ENCODE data around the gene SETDB1.
A peak's percentile ranks its signal among the peaks of the same experiment; 100 is the strongest.

SETDB1 gene

DNA sequence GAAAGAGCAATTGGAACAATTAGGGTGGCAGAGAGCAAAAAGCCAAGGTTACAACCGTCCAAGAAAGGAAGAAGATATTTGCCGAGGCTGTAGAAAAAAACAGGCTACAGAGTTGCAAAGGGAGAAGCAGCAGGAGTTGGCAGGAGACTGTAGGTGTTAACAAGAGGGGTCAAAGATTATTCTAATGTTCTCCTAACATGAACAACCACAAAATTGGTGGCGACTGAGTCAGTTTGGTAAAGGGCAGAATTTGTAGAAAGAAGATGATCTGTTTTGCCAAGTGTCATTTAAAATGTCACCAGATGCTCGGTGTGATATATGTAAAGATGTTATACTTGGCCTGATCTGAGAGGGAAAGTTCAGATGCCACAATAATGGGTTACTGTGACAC is 81.7 kb downstream of the SETDB1 start:
- DNase-seq (ENCODE audit: low read depth, low spot score): no peak
- peak overlapping the region; percentile 28 for H3K4me3 ChIP-seq (ENCODE audit: low read depth, low read length)
- ChIA-PET CTCF (interaction anchor here (1.0 to 16.2 kb wide), 5 partner anchors 8 to 26 kb away, joined by 3 to 551 read pairs (median 9); partner anchors contain the start of genes ANXA9 and CERS2), POLR2A (no interaction called here)
- no peak for TF ChIP-seq CTCF (IDR thresholded peaks at IDR 0.05; ENCODE audit: insufficient read depth, low read length, missing control alignments)

GRCh38 chr1:151008244-151009205 is 82.4 kb downstream of the SETDB1 start, which contains the start of gene PRUNE1:
PRUNE1 (plus strand) TSS chr1:151008449; CDS start chr1:151008633, 184 bp downstream.
- no peak for TF ChIP-seq CTCF (IDR thresholded peaks at IDR 0.05; ENCODE audit: insufficient read depth, low read length, missing control alignments)
- ChIA-PET POLR2A (no interaction called here), CTCF (interaction anchor here (1.0 kb wide), 1 partner anchor 9 kb away, joined by 3 read pairs; no protein-coding TSS in a partner anchor)
- H3K4me3 ChIP-seq (ENCODE audit: low read depth, low read length): peak within 1 kb of the TSS; percentile 89
- DNase-seq (ENCODE audit: low read depth, low spot score): no peak

GRCh38 chr1:151009206-151009587 is 83.0 kb downstream of the SETDB1 start:
- ChIA-PET CTCF (interaction anchor here (1.0 to 2.3 kb wide), 2 partner anchors 15 to 90 kb away, joined by 3 to 11 read pairs; no protein-coding TSS in a partner anchor), POLR2A (no interaction called here)
- no peak for DNase-seq (ENCODE audit: low read depth, low spot score)
- no peak for TF ChIP-seq CTCF (IDR thresholded peaks at IDR 0.05; ENCODE audit: insufficient read depth, low read length, missing control alignments)
- peak overlapping the region; percentile 89 for H3K4me3 ChIP-seq (ENCODE audit: low read depth, low read length)

DNA sequence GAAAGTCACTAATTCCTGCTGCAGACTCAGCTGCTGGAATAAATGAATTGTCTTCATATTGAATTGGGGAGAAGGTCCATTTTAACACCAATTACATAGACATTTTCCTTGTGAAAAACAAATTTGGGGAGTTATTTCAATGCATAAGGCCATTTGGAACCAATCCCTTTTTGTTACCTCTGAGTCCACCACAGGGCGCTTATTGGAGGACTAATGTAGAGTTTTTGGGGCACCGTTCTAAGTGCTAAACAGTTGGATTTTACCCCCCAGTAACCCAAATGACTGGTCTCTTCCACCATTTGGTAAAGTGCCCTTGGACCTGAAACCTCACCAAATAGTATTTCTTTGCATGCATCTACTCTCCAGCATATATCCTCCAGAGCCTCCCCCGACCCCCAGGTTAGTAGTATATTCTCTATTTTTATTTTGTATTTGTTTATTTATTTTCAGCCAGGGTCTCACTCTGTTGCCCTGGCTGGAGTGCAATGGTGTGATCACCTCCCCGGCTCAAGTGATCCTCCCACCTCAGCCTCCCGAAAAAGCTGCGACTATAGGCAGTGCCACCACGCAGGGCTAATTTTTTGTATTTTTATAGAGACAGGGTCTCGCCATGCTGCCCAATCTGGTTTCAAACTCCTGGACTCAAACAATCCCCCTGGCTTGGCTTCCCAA is 83.6 kb downstream of the SETDB1 start:
- CTCF ChIA-PET: interaction anchor here (0.6 to 2.3 kb wide), 6 partner anchors 15 to 90 kb away, joined by 3 to 11 read pairs (median 4); partner anchors contain the start of gene C1orf56
- no peak for DNase-seq (ENCODE audit: low read depth, low spot score)
- H3K4me3 ChIP-seq (ENCODE audit: low read depth, low read length): no peak overlapping the region
- POLR2A ChIA-PET: no interaction called here
- no peak for TF ChIP-seq CTCF (IDR thresholded peaks at IDR 0.05; ENCODE audit: insufficient read depth, low read length, missing control alignments)

GRCh38 chr1:151010346-151010726 is 84.2 kb downstream of the SETDB1 start:
- no peak overlapping the region for H3K4me3 ChIP-seq (ENCODE audit: low read depth, low read length)
- DNase-seq (ENCODE audit: low read depth, low spot score): no peak
- CTCF ChIA-PET: interaction anchor here (0.6 to 2.3 kb wide), 6 partner anchors 14 to 89 kb away, joined by 3 to 11 read pairs (median 4); partner anchors contain the start of gene C1orf56
- POLR2A ChIA-PET: no interaction called here
- no peak for TF ChIP-seq CTCF (IDR thresholded peaks at IDR 0.05; ENCODE audit: insufficient read depth, low read length, missing control alignments)

Measured in AG04449 (cell line).